HEK293 (cell line): ENCODE results near the gene CTSA.

Experiments used
- CTCF ChIA-PET: fragments of 350-600 bp; formaldehyde crosslinking; extraction: SDS; loops from one replicate; lab custom pipeline; 2021; ENCODE audit warnings: antibody characterized with exemption; lab: Yijun Ruan, JAX
- POLR2A ChIA-PET: fragments of 300-600 bp; formaldehyde crosslinking; extraction: SDS; loops from one replicate; lab custom pipeline; 2020; ENCODE audit warnings: antibody characterized with exemption, inconsistent platforms; lab: Yijun Ruan, JAX
- H3K27ac ChIP-seq: fragments of 200-500 bp; sonication (Bioruptor generic); 2 replicates; pipeline ENCODE4 v1.5.1; 2014; ENCODE audit warnings: low read depth, low read length, control low read depth, inconsistent platforms; ENCODE audit errors: extremely low read depth
- H3K36me3 ChIP-seq, 2 experiments: fragments of 200-500 bp in 1 of 2; sonication (Bioruptor generic) in 1 of 2; 1 replicate in 1 of 2; 2 replicates in 1 of 2; pipeline ENCODE4 v1.5.1; 2014 to 2017; ENCODE audit warnings: inconsistent platforms in 2 of 2, low read length in 2 of 2; ENCODE audit not compliant: control insufficient read depth in 2 of 2, insufficient read depth in 1 of 2
- H3K4me1 ChIP-seq: fragments of 200-500 bp; sonication (Bioruptor generic); 2 replicates; pipeline ENCODE4 v1.5.1; 2014; ENCODE audit warnings: mild to moderate bottlenecking, low read length, inconsistent platforms; ENCODE audit not compliant: control insufficient read depth, insufficient read depth
- H3K4me3 ChIP-seq: 2 replicates; pipeline ENCODE4 v1.5.1; 2011; ENCODE audit warnings: low read depth, mild to moderate bottlenecking, control low read depth, low read length, moderate library complexity
- H3K9me3 ChIP-seq: fragments of 200-500 bp; sonication (Bioruptor generic); 2 replicates; pipeline ENCODE4 v1.5.1; 2014; ENCODE audit warnings: low read depth, low read length, inconsistent platforms; ENCODE audit not compliant: control insufficient read depth, insufficient read depth
- KLF16 ChIP-seq: fragments of 450-650 bp; formaldehyde crosslinking; IDR thresholded peaks from 2 replicates; pipeline ENCODE4 v1.5.1; 2017; ENCODE audit warnings: missing biosample characterization, missing genetic modification characterization
- OSR2 ChIP-seq: fragments of 450-650 bp; formaldehyde crosslinking; IDR thresholded peaks from 2 replicates; pipeline ENCODE4 v1.5.1; 2016; ENCODE audit warnings: missing biosample characterization, missing genetic modification characterization
- SCRT2 ChIP-seq: fragments of 450-650 bp; formaldehyde crosslinking; IDR thresholded peaks from 2 replicates; pipeline ENCODE4 v1.5.1; 2016; ENCODE audit warnings: missing biosample characterization, missing genetic modification characterization
- SP3 ChIP-seq: fragments of 450-650 bp; formaldehyde crosslinking; IDR thresholded peaks from 2 replicates; pipeline ENCODE4 v1.5.1; 2016; ENCODE audit warnings: missing biosample characterization, missing genetic modification characterization
- ZFP41 ChIP-seq: fragments of 450-650 bp; formaldehyde crosslinking; IDR thresholded peaks from 2 replicates; pipeline ENCODE4 v1.5.1; 2016; ENCODE audit warnings: missing biosample characterization, missing genetic modification characterization, borderline replicate concordance
- ZNF121 ChIP-seq: fragments of 450-650 bp; formaldehyde crosslinking; IDR thresholded peaks from 2 replicates; pipeline ENCODE4 v1.5.1; 2016; ENCODE audit warnings: missing biosample characterization, missing genetic modification characterization
- ZNF274 ChIP-seq, 2 experiments: fragments of 200-500 bp in 1 of 2; fragments of 450-650 bp in 1 of 2; sonication (Bioruptor generic) in 1 of 2; formaldehyde crosslinking in 1 of 2; IDR thresholded peaks; 2 replicates each; pipeline versions ENCODE4 v1.5.1 to v1.6.1; 2014 to 2016; ENCODE audit warnings: borderline replicate concordance in 1 of 2, inconsistent platforms in 1 of 2, low read length in 1 of 2, missing biosample characterization in 1 of 2, missing genetic modification characterization in 1 of 2
- ZNF404 ChIP-seq: fragments of 450-650 bp; formaldehyde crosslinking; IDR thresholded peaks from 2 replicates; pipeline ENCODE4 v1.5.1; 2017; ENCODE audit warnings: missing biosample characterization, missing genetic modification characterization
- ZNF558 ChIP-seq: fragments of 450-650 bp; formaldehyde crosslinking; IDR thresholded peaks from 2 replicates; pipeline ENCODE4 v1.5.1; 2016; ENCODE audit warnings: missing biosample characterization, missing genetic modification characterization
- ZNF830 ChIP-seq: fragments of 450-650 bp; IDR thresholded peaks from 2 replicates; pipeline ENCODE4 v1.5.0; 2018; ENCODE audit warnings: missing biosample characterization, missing genetic modification characterization, low read depth, mild to moderate bottlenecking, moderate library complexity
- ZSCAN30 ChIP-seq: fragments of 450-650 bp; IDR thresholded peaks from 2 replicates; pipeline ENCODE4 v1.5.1; 2018; ENCODE audit warnings: missing biosample characterization, mild to moderate bottlenecking, missing genetic modification characterization, moderate library complexity
- TF ChIP-seq, protein P1 (sequence below): fragments of 450-650 bp; formaldehyde crosslinking; IDR thresholded peaks from 2 replicates; pipeline ENCODE4 v1.5.1; 2017; ENCODE audit warnings: missing biosample characterization, missing genetic modification characterization
- TF ChIP-seq, protein P2 (sequence below): fragments of 450-650 bp; formaldehyde crosslinking; IDR thresholded peaks from 2 replicates; pipeline ENCODE4 v1.5.1; 2016; ENCODE audit warnings: missing biosample characterization, missing genetic modification characterization
- TF ChIP-seq, protein P3 (sequence below): fragments of 450-650 bp; formaldehyde crosslinking; IDR thresholded peaks from 2 replicates; pipeline ENCODE4 v1.5.1; 2016; ENCODE audit warnings: missing biosample characterization, missing genetic modification characterization
- TF ChIP-seq, protein P4 (sequence below): fragments of 450-650 bp; IDR thresholded peaks from 2 replicates; pipeline ENCODE4 v1.5.1; 2018; ENCODE audit warnings: missing biosample characterization, missing genetic modification characterization

CTSA gene

DNA sequence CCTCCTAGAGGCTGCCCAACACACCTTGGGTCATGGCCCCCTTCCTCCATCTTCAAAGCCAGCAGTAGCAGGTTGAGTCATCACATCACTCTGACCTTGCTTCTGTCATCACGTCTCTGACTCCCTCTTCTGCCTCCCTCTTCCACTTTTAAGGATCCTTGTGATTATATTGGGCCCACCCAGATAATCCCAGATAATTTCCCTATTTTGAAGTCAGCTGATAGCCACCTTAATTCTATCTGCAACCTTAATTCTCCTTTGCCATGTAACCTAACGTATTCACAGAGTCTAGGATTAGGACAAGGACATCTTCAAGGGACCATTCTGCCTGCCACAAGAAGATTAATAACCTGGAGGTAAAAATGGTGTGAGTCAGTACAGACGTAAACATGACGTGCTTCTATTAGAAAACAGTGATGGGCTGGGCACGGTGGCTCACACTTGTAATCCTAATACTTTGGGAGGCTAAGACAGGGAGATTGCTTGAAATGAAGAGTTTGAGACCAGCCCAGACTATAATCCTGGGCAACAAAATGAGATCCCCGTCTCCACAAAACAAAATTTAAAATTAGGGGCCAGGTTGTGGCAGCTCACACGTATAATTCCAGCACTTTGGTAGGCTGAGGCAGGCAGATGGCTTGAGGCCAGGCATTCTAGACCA, 30.4 kb upstream of the CTSA start (continued):
- TF ChIP-seq, protein P1, sequence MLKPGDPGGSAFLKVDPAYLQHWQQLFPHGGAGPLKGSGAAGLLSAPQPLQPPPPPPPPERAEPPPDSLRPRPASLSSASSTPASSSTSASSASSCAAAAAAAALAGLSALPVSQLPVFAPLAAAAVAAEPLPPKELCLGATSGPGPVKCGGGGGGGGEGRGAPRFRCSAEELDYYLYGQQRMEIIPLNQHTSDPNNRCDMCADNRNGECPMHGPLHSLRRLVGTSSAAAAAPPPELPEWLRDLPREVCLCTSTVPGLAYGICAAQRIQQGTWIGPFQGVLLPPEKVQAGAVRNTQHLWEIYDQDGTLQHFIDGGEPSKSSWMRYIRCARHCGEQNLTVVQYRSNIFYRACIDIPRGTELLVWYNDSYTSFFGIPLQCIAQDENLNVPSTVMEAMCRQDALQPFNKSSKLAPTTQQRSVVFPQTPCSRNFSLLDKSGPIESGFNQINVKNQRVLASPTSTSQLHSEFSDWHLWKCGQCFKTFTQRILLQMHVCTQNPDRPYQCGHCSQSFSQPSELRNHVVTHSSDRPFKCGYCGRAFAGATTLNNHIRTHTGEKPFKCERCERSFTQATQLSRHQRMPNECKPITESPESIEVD (tag by site-specific recombination): 0 out of 2 replicates have a peak, but pooled peaks have one; percentile 33
- TF ChIP-seq, all 188 proteins: peak for 28

DNA sequence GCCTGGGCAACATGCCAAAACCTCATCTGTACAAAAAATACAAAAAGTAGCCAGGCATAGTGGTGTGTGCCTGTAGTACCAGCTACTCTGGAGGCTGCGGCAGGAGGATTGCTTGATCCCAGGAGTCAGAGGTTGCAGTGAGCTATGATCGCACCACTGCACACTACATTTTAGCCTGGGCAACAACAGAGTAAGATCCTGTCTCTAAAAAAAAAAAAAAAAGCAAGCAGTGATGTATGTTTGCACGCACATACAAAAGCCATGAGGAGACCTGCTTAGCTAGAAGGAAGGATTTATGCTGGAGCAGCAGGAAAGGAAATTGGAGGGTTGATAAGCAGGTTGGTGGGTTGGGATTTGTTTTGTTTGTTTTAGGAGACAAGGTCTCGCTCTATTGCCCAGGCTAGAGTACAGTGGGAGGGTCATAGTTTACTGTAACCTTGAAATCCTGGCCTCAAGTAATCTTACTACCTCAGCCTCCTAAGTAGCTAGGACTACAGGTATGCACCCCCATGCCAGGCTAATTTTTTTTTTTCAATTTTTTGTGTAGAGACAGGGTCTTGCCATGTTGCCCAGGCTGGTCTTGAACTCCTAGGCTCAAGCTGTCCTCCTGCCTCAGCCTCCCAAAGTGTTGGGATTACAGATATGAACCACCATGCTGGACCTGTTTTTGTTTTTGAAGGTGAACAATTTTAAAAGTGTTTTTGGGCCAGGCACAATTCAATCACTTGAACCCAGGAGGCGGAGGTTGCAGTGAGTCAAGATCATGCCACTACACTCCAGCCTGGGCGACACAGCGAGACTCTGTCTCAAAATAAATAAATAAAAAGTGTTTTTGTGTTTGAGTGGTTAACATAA, 29.7 kb upstream of the CTSA start:
- Histone ChIP-seq H3K36me3 (no peaks in the 10 kb centered on the region), H3K9me3 (no peaks in the 10 kb centered on the region), H3K27ac (no peak overlapping the region), H3K4me1 (peaks cover 5% of the 10 kb centered on the region), H3K4me3 (no peak overlapping the region)
- TF ChIP-seq ZNF558 (tag by site-specific recombination) (no peak), ZSCAN30 (tag by site-specific recombination) (no peak), ZNF404 (tag by site-specific recombination) (no peak), ZNF121 (tag by site-specific recombination) (peak; percentile 43; the same call in 1 of the 2 replicates), OSR2 (peak; percentile 66), ZFP41 (tag by site-specific recombination) (no peak), KLF16 (tag by site-specific recombination) (no peak), SP3 (tag by site-specific recombination) (no peak), SCRT2 (no peak), ZNF830 (tag by site-specific recombination) (no peak), ZNF274 (IDR thresholded peaks at IDR 0.05; ENCODE audit: low read length) (no peak), ZNF274 (tag by site-specific recombination; IDR thresholded peaks at IDR 0.05; ENCODE audit: borderline replicate concordance) (no peak)
- TF ChIP-seq, protein P2, sequence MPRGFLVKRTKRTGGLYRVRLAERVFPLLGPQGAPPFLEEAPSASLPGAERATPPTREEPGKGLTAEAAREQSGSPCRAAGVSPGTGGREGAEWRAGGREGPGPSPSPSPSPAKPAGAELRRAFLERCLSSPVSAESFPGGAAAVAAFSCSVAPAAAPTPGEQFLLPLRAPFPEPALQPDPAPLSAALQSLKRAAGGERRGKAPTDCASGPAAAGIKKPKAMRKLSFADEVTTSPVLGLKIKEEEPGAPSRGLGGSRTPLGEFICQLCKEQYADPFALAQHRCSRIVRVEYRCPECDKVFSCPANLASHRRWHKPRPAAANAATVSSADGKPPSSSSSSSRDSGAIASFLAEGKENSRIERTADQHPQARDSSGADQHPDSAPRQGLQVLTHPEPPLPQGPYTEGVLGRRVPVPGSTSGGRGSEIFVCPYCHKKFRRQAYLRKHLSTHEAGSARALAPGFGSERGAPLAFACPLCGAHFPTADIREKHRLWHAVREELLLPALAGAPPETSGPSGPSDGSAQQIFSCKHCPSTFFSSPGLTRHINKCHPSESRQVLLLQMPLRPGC: no peak
- TF ChIP-seq, protein P3, sequence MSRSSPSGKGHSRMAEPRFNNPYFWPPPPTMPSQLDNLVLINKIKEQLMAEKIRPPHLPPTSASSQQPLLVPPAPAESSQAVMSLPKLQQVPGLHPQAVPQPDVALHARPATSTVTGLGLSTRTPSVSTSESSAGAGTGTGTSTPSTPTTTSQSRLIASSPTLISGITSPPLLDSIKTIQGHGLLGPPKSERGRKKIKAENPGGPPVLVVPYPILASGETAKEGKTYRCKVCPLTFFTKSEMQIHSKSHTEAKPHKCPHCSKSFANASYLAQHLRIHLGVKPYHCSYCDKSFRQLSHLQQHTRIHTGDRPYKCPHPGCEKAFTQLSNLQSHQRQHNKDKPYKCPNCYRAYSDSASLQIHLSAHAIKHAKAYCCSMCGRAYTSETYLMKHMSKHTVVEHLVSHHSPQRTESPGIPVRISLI (tag by site-specific recombination): peak; percentile 59
- TF ChIP-seq, protein P4, sequence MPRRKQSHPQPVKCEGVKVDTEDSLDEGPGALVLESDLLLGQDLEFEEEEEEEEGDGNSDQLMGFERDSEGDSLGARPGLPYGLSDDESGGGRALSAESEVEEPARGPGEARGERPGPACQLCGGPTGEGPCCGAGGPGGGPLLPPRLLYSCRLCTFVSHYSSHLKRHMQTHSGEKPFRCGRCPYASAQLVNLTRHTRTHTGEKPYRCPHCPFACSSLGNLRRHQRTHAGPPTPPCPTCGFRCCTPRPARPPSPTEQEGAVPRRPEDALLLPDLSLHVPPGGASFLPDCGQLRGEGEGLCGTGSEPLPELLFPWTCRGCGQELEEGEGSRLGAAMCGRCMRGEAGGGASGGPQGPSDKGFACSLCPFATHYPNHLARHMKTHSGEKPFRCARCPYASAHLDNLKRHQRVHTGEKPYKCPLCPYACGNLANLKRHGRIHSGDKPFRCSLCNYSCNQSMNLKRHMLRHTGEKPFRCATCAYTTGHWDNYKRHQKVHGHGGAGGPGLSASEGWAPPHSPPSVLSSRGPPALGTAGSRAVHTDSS (tag by site-specific recombination): no peak
- ChIA-PET CTCF (interaction anchor here (0.6 to 1.4 kb wide), 3 partner anchors 62 to 149 kb away, joined by 4 to 9 read pairs (median 5); no protein-coding TSS in a partner anchor), POLR2A (interaction anchor here (0.6 to 1.4 kb wide), 5 partner anchors 17 to 74 kb away, joined by 3 to 4 read pairs (median 3); no protein-coding TSS in a partner anchor)
